Stimulated activated CD8-positive, alpha-beta memory T cell treated with anti-CD3 and anti-CD28 coated beads, Interleukin-7, amount 100 ng/mL, for 24 hours (primary cell): ENCODE measurements around the gene SPNS2.
A peak's percentile ranks its signal among the peaks of the same experiment; 100 is the strongest.

Source experiments
- DNase-seq: peaks from one replicate; pipeline ENCODE4 v3.0.0-alpha.2; 2020; ENCODE audit warnings: low read depth

Gene SPNS2, protein sequence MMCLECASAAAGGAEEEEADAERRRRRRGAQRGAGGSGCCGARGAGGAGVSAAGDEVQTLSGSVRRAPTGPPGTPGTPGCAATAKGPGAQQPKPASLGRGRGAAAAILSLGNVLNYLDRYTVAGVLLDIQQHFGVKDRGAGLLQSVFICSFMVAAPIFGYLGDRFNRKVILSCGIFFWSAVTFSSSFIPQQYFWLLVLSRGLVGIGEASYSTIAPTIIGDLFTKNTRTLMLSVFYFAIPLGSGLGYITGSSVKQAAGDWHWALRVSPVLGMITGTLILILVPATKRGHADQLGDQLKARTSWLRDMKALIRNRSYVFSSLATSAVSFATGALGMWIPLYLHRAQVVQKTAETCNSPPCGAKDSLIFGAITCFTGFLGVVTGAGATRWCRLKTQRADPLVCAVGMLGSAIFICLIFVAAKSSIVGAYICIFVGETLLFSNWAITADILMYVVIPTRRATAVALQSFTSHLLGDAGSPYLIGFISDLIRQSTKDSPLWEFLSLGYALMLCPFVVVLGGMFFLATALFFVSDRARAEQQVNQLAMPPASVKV

DNA sequence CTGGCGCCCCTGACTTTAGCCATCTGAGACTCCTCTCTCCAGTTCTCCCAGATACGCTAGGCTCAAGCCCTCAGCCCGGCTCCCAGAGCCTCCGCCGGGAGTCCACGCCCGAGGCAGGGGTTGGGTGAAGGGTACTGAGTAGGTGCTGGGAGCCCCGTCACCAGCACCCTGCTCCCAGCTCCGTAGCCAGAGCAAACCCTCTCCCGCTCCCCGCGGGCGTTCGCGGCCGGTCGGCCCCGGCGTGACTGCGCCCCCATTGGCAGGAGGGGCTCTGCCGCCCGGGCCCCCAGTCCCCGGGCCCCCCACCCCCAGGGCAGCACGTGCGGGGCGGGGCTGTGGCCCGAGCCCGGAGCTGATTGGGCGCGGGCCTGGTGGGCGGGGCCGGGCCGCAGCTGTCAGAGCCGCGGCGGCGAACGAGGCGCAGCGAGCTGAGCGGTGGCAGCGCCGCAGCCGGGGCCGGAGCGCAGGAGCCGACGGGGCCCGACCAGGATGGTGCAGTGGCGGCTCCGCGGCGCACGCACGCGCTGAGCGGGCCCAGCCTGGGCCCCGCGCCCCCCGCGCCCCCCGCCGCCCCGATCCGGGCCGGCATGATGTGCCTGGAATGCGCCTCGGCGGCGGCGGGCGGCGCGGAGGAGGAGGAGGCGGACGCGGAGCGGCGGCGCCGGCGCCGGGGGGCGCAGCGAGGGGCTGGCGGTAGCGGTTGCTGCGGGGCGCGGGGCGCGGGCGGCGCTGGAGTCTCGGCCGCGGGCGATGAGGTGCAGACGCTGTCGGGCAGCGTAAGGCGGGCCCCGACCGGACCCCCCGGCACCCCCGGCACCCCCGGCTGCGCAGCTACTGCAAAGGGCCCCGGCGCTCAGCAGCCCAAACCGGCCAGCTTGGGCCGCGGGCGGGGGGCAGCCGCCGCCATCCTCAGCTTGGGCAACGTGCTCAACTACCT, at the start of gene SPNS2:
Gene SPNS2, plus strand, starts transcription at position 421 of the 937 bp plus-strand sequence. Its CDS starts 167 bp downstream, at position 588.
- DNase-seq = peak; percentile 27

DNA sequence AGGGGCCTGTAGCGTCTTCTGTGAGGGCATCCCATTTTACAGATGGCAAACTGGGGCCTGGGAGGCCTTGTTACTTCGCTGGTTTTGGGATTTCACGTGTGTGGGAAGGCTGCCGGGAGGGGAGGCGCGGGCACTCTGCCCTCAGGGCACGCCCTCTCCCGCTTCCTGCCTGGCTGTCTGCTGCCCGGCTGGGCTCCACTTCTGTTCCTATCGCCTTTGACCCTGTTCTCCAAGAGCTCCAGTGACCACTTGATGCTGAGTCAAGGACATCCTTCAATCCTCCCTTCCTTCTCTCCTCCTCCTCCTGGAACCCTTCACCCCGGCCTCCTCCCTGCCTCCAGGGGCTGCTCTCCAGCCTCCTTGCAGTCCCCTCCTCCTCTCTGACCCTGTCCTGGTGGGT, 48.9 kb upstream of the SPNS2 start:
- DNase-seq = no peak

DNA sequence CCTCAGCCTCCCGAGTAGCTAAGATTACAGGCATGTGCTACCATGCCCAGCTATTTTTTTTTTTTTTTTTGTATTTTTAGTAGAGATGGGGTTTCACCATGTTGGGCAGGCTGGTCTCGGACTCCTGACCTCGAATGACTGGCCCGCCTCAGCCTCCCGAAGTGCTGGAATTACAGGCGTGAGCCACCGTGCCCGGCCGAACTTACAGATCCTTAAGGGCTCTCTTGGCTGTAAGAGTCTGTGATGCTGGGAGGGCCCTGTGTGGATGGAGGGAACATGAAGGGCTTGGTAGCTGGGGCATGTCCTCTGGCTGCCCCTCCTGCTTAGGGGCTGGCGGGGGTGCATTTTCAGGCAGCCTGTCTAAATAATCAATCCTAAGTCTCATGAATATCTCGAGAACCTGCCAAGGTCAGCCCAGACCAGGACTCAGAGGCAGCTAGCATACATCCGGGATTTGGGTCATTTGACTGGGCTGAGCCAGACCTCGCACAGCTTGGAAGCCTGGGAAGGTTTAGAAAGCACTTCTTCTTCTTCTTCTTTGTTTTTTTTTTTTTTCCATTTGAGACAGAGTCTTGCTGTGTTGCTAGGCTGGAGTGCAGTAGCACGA, 47.9 kb upstream of the SPNS2 start:
- no peak for DNase-seq

DNA sequence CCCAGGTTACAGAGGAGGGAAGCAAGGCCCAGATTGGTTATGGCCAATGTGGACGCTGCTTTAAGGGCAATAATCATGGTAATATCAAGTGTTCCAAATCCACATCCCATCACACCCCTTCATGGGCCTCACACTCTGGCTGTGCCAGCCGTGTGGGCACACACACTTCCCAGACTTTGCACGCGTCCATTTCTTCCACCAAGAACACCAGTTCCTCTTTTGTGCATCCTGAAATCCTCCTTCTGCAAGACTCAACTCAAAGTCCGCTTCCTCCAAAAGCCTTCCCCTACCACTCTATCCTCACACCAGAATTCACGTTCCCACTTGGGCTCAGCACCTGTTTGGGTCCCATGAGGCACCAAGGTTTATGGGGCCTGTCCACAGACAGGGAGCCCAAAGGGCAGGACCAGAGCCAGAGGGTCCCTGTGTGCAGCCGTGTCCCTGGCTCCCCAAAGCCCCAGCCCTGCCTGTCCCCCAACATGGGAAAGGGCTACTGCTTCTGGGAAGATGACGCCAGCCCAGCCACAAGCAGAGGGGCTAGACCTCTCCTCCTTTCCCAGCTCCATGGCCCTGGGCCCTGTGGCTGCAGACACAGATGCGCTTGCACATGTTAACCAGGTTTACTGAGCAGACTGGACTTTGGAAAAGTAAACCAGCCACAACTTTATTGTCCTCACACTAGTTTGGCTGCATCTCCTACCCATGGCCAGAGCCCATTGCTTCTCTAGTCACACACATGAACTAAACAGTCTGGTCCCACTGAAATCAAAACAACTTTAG, 44.7 kb upstream of the SPNS2 start:
- no peak for DNase-seq

DNA sequence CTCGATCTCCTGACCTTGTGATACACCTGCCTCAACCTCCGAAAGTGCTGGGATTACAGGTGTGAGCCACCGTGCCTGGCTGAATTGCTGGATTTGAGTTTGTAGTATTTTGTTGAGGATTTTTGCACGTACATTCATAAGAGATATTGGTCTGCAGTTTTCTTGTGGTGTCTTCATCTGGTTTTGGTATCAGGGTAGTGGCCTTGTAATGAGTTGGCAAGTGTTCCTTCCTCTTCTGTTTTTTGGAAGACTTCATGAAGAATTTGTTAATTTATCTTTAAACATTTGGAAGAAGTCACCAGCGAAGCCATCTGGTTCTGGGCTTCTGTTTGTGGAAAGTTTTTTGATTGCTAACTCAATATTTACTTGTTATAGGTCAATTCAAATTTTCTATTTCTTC, 38.0 kb upstream of the SPNS2 start:
- DNase-seq = no peak

DNA sequence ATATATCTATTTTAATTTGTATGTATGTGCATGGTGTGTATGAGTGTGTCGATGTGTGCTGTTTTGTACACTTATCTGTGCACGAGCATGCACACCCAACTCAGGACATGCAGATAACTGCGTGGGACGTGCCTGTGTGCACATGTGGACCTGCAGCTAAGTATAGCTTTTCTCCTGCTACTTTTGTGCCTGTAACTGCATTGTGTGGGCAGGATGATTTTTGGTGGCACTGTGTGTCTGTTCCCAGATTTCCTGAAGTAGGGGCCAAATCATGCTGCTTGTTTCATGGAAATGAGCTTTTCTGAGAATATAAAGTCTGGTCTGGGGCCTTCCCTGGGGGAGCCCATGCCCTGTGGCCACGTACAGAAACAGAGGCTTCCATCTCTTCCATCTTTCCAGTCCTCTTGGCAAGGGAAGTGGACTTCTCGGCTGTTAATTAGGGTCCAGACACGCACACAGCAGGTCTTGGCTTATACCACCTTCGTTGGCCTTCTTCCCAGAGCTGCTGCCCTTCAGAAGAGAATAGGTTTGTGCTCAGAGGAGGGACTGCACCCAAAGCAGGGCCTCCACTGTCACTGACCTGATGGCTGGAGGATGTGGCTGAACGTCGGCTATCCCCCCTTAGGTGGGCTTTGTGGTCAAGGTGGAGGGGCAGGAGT, 34.7 kb upstream of the SPNS2 start:
- DNase-seq = no peak

DNA sequence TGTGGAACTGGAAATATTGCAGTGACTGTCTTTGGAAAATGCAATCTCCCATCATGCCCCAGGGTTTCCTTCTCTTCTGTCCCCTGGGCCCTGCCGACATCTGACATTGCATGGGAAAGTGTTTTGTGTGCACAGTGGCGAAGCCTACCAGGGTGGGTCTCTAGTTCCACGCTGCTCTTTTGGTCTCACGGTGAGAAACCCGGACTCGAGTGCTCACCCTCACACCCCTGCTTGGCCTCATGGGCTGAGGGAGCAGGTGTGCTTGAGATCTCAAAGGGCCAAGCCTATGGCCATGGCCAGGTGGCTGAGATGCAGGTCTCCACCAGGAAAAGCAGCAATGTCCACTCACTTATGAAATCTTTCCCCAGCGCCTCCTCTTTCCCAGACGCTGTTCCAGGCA, 32.9 kb upstream of the SPNS2 start:
- DNase-seq = no peak

DNA sequence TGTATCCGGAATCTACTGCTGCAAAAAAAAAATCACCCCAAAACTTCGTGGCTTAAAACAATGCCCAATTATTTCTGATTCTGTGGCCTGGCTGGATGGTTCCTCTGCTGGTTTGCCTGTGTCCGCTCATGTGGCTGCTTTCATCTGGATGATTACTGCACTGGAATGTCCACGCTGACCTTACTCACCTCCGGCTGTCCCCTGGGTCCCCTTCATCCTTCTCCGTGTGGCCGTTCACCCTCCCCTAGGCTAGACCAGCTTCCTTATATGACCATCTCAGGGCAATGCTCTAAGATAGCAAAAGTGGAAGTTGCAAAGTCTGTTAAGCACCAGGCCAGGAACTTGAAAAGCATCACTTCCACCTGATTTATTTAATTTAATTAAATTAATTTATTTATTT, 31.4 kb upstream of the SPNS2 start:
- no peak for DNase-seq

DNA sequence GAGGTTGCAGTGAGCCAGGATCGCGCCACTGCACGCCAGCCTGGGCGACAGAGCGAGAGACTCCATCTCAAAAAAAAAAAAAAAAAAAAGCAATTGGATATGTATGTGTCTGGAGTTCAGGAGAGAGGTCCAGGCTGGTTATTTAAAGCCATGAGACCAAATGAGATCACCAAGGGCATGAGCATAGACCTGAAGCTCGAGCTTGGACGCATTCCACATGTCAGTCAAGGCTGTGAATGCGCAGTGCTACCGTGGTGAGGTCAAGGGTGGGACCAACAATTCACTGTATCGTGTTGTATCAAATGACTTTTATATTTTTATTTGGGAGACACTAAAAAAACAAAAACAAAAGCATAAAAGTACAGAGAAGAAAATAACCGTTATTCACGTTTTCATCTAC, 29.1 kb upstream of the SPNS2 start:
- no peak for DNase-seq

DNA sequence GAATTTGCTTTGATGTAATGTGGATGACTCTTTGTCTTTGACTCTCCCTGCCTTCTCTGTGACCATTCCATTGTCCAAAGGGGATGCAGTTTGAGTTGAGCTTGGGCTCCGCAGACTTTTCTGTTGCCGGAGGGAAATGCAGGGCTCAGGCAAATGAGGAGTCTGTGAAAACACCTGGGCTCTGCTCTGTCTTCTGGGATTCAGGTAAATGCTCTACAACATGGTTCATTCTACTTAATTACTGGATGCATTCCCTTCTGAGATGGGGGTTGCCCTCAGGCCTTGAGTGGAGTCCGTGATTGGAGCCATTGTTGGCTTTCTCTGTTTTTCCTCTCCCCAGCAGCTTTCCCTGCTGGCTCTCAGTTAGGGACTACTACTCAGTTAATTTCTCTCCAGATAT, 26.4 kb upstream of the SPNS2 start:
- no peak for DNase-seq

DNA sequence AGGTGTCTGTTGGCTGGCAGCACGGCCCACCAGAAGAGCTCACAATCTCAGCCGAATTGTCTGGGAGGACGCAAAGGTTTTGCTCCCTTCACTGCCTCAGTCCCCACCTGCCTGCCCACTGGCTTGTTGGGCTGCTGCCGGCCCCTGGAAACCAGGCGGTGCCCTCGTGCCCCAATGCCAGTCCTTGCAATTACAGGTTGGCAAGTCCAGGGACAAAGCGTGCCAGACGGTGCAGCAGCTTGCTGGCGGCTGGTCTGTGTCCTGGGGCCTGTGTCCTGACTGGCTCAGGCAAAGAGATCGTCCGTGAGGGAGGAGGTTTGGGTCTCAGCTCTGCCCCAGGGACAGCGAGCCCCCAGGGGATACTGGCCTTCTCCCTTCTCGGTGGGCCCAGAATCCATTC, 24.6 kb upstream of the SPNS2 start:
- no peak for DNase-seq

DNA sequence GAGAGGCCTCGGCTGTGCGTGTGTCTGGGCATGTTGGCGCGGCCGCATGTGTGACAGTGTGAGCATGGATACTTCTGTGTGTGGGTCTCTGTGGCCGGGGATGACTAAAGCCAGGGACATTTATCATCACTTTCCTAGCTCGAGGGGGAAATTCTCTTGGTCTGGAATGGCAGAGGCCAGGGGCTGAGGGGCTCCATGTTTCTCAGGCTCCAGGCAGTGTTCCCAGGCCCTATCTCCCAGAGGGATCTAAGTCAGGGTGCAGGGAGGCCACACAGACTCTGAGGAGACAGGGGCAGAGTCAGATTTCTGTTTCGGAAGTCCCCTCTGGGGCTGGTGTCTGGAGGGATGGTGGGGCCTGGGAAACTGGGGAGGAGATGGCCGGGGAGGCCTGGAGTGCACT, 23.7 kb upstream of the SPNS2 start:
- DNase-seq = no peak

DNA sequence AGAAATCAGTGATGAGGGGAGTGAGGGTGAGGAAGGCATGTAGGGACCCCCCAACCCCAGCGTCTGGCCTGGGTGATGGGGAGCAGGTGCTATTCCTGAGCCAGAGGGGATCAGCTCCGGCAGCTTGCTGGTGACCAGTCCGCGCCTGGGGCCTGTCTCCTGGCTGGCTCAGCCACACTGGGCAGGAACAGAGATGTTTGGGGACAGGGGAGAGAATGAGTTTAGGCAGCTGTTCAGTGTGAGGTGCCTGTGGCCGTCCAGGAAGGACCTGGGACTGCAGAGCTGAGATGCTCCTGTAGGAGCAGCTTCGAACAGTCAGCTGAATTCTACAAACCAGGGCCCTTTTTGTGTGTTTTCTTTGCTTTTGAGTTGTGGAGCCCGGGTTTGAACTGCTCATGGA, 23.2 kb upstream of the SPNS2 start:
- DNase-seq = no peak

DNA sequence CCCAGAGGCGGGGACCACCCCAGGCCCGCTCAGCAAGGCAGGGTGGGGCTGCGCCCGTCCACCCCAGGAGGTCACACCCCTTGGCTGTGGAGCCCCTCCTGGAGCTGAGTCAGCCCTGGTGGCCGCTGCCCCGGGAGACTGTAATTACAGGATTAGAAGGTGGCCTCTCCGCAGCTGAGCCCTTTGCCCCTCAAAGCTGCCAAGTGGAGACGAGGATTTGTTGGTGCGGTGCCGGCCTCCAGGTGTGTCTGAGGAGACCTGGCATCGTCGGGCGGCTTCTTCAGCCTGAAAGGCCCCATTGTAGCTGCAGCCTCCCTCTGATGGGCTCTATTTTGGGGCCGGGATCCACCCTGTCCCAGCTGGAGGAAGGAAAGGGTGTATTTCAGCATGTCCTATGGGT, 22.7 kb upstream of the SPNS2 start:
- DNase-seq = no peak

DNA sequence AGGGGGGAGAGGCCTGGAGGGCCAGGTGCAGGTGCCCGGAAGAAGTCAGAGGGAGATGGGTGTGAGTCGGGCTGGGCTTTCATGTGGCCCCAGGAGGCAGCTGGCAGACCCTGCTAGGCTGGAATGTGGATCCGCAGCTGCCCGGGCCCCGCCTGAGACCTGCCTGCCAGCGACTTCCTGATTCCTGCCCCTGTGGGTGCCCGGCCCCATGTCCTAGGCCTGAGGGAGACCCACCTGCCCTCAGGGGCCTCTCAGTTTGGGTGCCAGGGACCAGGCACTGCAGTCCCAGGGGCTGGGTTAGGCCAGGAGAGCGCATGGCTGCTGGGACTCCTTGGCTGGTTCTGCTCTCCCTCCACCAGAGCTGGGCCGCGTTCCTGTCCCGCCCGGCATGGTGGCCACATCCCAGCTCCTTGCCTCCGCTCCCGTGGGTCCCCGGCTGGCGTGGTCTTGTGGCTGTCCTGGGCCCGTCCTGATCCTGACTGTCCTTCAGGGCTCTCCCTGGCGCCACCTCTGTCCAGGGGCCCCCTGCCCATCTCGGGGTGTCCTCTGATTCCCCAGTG, 22.1 kb upstream of the SPNS2 start:
- DNase-seq = no peak

DNA sequence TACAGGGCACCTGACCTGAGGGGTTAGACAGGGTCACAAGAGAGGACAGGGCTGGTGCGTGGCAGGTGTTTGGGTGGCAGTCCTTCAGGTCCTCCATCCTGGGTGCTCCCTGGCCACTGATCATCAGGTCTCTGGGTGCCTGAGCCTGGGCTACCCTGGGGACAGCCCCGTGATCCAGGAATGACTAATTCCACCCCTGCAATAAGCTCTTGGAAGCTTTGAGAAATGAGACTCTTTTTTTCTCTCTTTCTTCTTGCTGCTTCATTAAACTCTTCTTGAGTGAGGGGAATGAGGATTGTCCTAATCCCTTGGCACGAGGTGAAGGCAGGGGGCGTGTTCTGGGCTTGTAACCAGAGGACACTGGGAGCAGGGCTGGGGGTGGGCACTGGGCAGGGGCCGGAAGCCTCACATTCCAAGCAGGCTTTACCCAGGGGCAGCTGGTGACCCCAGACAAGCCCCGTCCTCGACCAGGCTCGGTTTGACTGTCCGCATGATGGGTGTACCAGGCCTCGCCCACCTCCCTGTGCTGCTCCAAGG, 21.4 kb upstream of the SPNS2 start:
- no peak for DNase-seq

DNA sequence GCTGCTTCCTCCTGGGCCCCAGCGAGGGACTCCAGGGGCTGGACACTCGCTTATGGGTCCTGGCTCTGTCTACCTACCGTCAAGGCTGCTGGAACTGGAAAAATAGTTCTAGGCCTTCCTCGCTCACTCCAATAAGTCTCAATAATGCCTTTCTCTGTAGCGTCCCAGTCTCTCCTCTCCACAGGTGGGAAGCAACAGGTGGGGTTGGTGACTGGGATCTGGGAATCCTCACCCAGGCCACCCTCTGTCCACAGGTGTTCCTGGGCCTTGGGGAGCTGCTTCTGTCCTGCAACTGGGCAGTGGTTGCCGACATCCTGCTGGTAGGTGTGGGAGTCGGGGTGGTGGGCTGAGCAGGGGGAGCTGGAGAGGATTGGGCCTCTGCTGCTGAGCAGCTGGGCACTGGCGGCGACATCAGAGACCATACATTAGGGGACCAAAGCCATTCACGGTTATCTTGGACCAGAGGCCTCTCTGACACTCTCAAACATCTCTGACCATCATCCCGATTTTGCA, 20.3 kb upstream of the SPNS2 start:
- no peak for DNase-seq

DNA sequence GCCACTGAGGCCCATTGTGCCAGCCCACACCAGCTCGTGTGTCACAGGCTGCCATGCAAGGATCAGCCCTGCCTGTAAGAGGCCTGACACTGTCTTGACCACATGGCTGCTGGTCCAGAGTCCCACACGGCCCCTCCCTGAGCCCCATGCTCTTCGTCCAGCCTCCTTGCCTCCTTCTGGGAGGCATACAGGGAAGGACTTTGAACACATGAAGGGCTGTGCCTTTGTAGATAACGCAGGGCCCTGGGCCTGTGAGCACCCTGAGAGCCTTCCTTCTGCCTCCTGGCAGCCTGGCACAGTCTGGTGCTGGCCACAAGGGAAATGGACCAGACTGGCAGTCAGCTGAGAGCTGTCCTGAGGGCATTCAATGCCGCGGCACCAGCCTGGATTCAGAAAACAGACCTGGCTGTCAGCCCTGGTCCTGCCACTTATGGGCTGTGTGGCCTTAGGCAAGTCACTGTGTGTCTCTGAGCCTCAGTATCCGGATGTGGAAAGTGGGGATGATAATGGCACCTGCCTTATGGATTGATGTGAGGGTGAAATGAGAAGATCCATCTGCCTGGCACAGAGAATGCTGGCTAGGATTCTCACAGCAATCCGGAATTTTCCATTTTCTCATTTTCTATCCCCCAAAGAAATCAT, 19.2 kb upstream of the SPNS2 start:
- no peak for DNase-seq

DNA sequence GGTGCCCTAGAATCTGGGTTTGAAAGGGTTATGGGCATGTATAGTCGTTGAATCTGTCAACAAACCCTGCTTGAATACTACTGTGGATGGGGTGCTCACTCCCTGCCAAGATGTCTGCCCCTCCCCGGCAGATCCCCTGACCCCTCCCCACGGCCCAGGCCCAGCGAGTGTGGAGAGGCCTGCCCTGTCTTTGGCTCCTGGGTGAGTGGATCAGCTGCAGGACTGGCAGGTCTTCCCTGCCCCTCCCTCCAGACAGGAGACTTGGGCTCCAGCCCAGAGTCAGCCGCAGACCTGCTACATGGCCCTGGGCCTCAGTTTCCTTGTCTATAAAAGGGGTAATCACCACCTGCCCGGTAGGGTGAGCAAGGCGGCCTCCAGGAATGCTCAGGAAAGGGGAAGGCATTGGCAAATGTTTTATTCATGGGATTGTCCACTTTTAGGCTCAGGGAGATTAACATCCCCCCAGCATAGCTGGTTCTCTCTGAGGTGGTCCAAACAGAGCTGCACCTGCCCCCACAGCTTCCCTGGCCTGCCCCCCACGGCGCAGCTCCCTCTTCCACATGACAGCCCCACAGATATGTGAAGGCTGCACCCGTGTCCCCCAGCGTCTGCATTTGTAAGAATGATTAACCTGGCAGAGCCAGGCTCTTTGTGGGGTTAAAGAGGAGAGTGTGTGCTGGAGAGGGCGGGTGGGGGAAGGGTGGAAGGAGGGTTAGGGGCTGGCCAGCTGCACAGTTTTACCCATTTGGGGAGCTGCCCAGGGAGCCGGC, 18.5 kb upstream of the SPNS2 start:
- no peak for DNase-seq
